IMR-90 (cell line): ENCODE data around the gene GPC5. TPM values are rescaled to one million over a fixed set of nuclear protein-coding genes. Genes with fewer than 3 reads are reported as not detected.

Source experiments
- ATAC-seq: fragments of 200-7000 bp; cut with Tn5 transposase; 2 replicates; pipeline ENCODE4 v1.9.1; 2020; ENCODE audit warnings: low read depth, mild to moderate bottlenecking, moderate library complexity
- BruUV-seq: library from RNA; stranded (reverse); fragments of 400-500 nt; replicated peaks from 2 replicates; lab custom pipeline; 2021; lab: Mats Ljungman, UMichigan
- CTCF ChIA-PET: fragments of 300-600 bp; formaldehyde crosslinking; extraction: SDS; loops from one replicate; lab custom pipeline; 2021; ENCODE audit warnings: antibody characterized with exemption; lab: Yijun Ruan, JAX
- POLR2A ChIA-PET: fragments of 300-600 bp; sonication (Branson Sonifier 250); formaldehyde crosslinking; loops from one replicate; lab custom pipeline; 2022; ENCODE audit warnings: antibody characterized with exemption; ENCODE audit not compliant: unreplicated experiment; lab: Charles Lee
- DNase-seq: peaks from one replicate; pipeline ENCODE4 v3.0.0; 2013
- H2AFZ ChIP-seq: replicated peaks from 2 replicates; pipeline ENCODE3; 2013; ENCODE audit warnings: low read length, mild to moderate bottlenecking; ENCODE audit not compliant: poor library complexity
- H2AK5ac ChIP-seq: 2 replicates; pipeline ENCODE4 v1.6.1; 2013; ENCODE audit warnings: low read depth, low read length, inconsistent platforms
- H2AK9ac ChIP-seq: replicated peaks from 2 replicates; pipeline ENCODE3; 2013; ENCODE audit warnings: mild to moderate bottlenecking, low read depth, low read length, moderate library complexity; ENCODE audit not compliant: poor library complexity
- H2BK120ac ChIP-seq: 2 replicates; pipeline ENCODE4 v1.6.1; 2013; ENCODE audit warnings: low read depth, low read length, inconsistent platforms
- H2BK15ac ChIP-seq: 3 replicates; pipeline ENCODE4 v1.6.1; 2013; ENCODE audit warnings: low read depth, low read length, inconsistent platforms
- H2BK20ac ChIP-seq: 2 replicates; pipeline ENCODE4 v1.6.1; 2013; ENCODE audit warnings: low read depth, mild to moderate bottlenecking, inconsistent platforms, low read length, moderate library complexity
- H2BK5ac ChIP-seq: 2 replicates; pipeline ENCODE4 v1.6.1; 2013; ENCODE audit warnings: mild to moderate bottlenecking, low read depth, low read length, inconsistent platforms; ENCODE audit not compliant: poor library complexity, severe bottlenecking
- H3K14ac ChIP-seq: replicated peaks from 2 replicates; pipeline ENCODE4 v1.6.1; 2013; ENCODE audit warnings: low read depth, low read length, inconsistent platforms
- H3K18ac ChIP-seq: 2 replicates; pipeline ENCODE4 v1.6.1; 2013; ENCODE audit warnings: low read depth, low read length, control low read depth
- H3K23ac ChIP-seq: 2 replicates; pipeline ENCODE4 v1.6.1; 2013; ENCODE audit warnings: low read depth, low read length, inconsistent platforms
- H3K27ac ChIP-seq: 2 replicates; pipeline ENCODE4 v1.5.1; 2013; ENCODE audit warnings: mild to moderate bottlenecking, control low read depth, low read length; ENCODE audit not compliant: insufficient read depth
- H3K27me3 ChIP-seq: 2 replicates; pipeline ENCODE4 v1.6.1; 2013; ENCODE audit warnings: low read length; ENCODE audit not compliant: control insufficient read depth, insufficient read depth
- H3K36me3 ChIP-seq: 2 replicates; pipeline ENCODE4 v1.6.1; 2013; ENCODE audit warnings: low read length, mixed read lengths; ENCODE audit not compliant: control insufficient read depth, insufficient read depth
- H3K4ac ChIP-seq: 2 replicates; pipeline ENCODE4 v1.6.1; 2013; ENCODE audit warnings: low read depth, low read length, inconsistent platforms
- H3K4me1 ChIP-seq: 2 replicates; pipeline ENCODE4 v1.6.1; 2013; ENCODE audit warnings: low read length, mixed read lengths; ENCODE audit not compliant: control insufficient read depth, insufficient read depth
- H3K4me2 ChIP-seq: 2 replicates; pipeline ENCODE4 v1.6.1; 2013; ENCODE audit warnings: low read depth, mild to moderate bottlenecking, control low read depth, low read length, moderate library complexity
- H3K4me3 ChIP-seq: 2 replicates; pipeline ENCODE4 v1.5.1; 2013; ENCODE audit warnings: low read depth, mild to moderate bottlenecking, control low read depth, low read length, moderate library complexity; ENCODE audit not compliant: insufficient read depth
- H3K56ac ChIP-seq: 2 replicates; pipeline ENCODE4 v1.6.1; 2013; ENCODE audit warnings: low read length, inconsistent platforms; ENCODE audit not compliant: insufficient read depth; ENCODE audit errors: extremely low read depth
- H3K79me1 ChIP-seq, 2 experiments: 2 replicates each; pipeline ENCODE4 v1.6.1; 2013; ENCODE audit warnings: low read length in 2 of 2, inconsistent platforms in 1 of 2, low read depth in 1 of 2
- H3K9ac ChIP-seq: 2 replicates; pipeline ENCODE4 v1.6.1; 2013; ENCODE audit warnings: low read depth, low read length, control low read depth
- H3K9me1 ChIP-seq: 2 replicates; pipeline ENCODE4 v1.6.1; 2013; ENCODE audit warnings: low read length, inconsistent platforms; ENCODE audit not compliant: insufficient read depth
- H3K9me3 ChIP-seq: 2 replicates; pipeline ENCODE4 v1.6.1; 2013; ENCODE audit warnings: low read length; ENCODE audit not compliant: control insufficient read depth, insufficient read depth
- H4K20me1 ChIP-seq: 2 replicates; pipeline ENCODE4 v1.6.1; 2013; ENCODE audit warnings: low read length, inconsistent platforms; ENCODE audit not compliant: insufficient read depth
- H4K5ac ChIP-seq: 2 replicates; pipeline ENCODE4 v1.6.1; 2013; ENCODE audit warnings: mild to moderate bottlenecking, low read depth, low read length, control low read depth
- H4K8ac ChIP-seq, 2 experiments: 2 replicates each; pipeline ENCODE4 v1.6.1; 2013; ENCODE audit warnings: low read depth in 2 of 2, low read length in 2 of 2, control low read depth in 1 of 2, inconsistent platforms in 1 of 2
- H4K91ac ChIP-seq: 2 replicates; pipeline ENCODE4 v1.6.1; 2013; ENCODE audit warnings: low read depth, low read length, inconsistent platforms; ENCODE audit not compliant: insufficient read depth
- BHLHE40 ChIP-seq: fragments of 150-350 bp; IDR thresholded peaks from 2 replicates; pipeline ENCODE4 v1.6.1; 2016; ENCODE audit warnings: mild to moderate bottlenecking, low read depth, low read length
- CHD1 ChIP-seq: IDR thresholded peaks from 2 replicates; pipeline ENCODE4 v1.6.1; 2012; ENCODE audit warnings: low read depth, low read length, improper control_type of control experiment
- MAZ ChIP-seq: IDR thresholded peaks from 2 replicates; pipeline ENCODE4 v1.6.1; 2012; ENCODE audit warnings: low read depth, mild to moderate bottlenecking, low read length, improper control_type of control experiment, moderate library complexity, borderline replicate concordance
- MXI1 ChIP-seq: IDR thresholded peaks from 2 replicates; pipeline ENCODE4 v1.6.1; 2012; ENCODE audit warnings: low read depth, mild to moderate bottlenecking, low read length, moderate library complexity, borderline replicate concordance
- POLR2A ChIP-seq: IDR thresholded peaks from 2 replicates; pipeline ENCODE4 v1.6.1; 2012; ENCODE audit warnings: mild to moderate bottlenecking, low read depth, low read length
- RCOR1 ChIP-seq: IDR thresholded peaks from 2 replicates; pipeline ENCODE4 v1.6.1; 2012; ENCODE audit warnings: mild to moderate bottlenecking, low read length, improper control_type of control experiment; ENCODE audit not compliant: insufficient replicate concordance
- WGBS, 2 experiments: methylation state at CpG; one replicate each; pipeline versions ENCODE4 v1.1.5 to v1.1.7; 2013; ENCODE audit warnings: missing lambda C conversion rate in 2 of 2; ENCODE audit not compliant: insufficient read length in 1 of 2; ENCODE audit errors: extremely low coverage in 2 of 2; 5-methylcytosine and 5-hydroxymethylcytosine counted together
- dilution Hi-C: fragments of 300-500 bp; cut with HindIII; formaldehyde crosslinking; loops from one replicate; pipeline ENCODE4 v1.14.3; 2018; ENCODE audit warnings: low sequenced_read_pairs; ENCODE audit not compliant: unreplicated experiment
- in situ Hi-C: fragments of 300-500 bp; cut with MboI; formaldehyde crosslinking; loops from 3 replicates; pipeline ENCODE4 v1.14.3; 2019; ENCODE audit warnings: low sequenced_read_pairs, inconsistent platforms, mixed read lengths
- intact Hi-C: fragments of 100-400 bp; cut with micrococcal nuclease; formaldehyde crosslinking; loops from 2 replicates; pipeline ENCODE4 v1.10.0; 2022
- polyA plus RNA-seq, 3 experiments: library from polyadenylated mRNA; depleted of rRNA; stranded (reverse); fragments of >200 nt; gene quantifications; 2 replicates each; pipeline ENCODE4 v1.2.3, GENCODE V29; 2012; ENCODE audit warnings: low replicate concordance in 1 of 3
- total RNA-seq: library from RNA; depleted of rRNA; stranded (reverse); fragments of >200 nt; gene quantifications from 2 replicates; pipeline ENCODE4 v1.2.3, GENCODE V29; 2012
- TF ChIP-seq, protein P1 (sequence below): conservative IDR thresholded peaks from 2 replicates; pipeline ENCODE4 v1.5.1; 2012; ENCODE audit warnings: mild to moderate bottlenecking, low read depth, low read length, improper control_type of control experiment

GPC5 gene
- total and polyA plus RNA-seq, 2 of the 4 experiments (the other 2 are of a cell fraction): 0.94 to 1.8 TPM

DNA sequence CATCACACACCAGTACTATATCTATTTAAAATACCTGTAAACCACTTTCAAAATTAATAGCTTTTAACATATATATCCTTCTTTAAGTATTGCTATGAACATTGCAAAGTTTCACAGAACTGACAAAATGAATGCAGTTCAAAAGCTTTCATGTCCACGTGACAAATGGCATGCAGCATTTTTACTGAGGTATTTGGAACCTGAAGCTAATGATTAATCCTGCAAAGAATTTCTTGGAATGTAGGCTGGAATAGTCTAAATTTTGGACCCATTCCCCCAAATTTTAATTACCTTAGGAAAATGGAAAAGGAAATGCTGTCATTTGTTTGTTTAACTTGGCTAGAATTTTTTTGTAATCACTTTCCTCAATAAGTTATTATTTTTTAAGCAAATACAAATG is 1404.4 kb downstream of the GPC5 start:
- WGBS, 2 experiments: no CpG with 5 or more reads among the region's 1 CpG
- no peak overlapping the region for H4K91ac ChIP-seq
- no peak overlapping the region for H3K14ac ChIP-seq
- TF ChIP-seq MXI1 (no peak), RCOR1 (no peak), CHD1 (no peak), POLR2A (no peak), BHLHE40 (no peak), MAZ (no peak)
- TF ChIP-seq, protein P1, sequence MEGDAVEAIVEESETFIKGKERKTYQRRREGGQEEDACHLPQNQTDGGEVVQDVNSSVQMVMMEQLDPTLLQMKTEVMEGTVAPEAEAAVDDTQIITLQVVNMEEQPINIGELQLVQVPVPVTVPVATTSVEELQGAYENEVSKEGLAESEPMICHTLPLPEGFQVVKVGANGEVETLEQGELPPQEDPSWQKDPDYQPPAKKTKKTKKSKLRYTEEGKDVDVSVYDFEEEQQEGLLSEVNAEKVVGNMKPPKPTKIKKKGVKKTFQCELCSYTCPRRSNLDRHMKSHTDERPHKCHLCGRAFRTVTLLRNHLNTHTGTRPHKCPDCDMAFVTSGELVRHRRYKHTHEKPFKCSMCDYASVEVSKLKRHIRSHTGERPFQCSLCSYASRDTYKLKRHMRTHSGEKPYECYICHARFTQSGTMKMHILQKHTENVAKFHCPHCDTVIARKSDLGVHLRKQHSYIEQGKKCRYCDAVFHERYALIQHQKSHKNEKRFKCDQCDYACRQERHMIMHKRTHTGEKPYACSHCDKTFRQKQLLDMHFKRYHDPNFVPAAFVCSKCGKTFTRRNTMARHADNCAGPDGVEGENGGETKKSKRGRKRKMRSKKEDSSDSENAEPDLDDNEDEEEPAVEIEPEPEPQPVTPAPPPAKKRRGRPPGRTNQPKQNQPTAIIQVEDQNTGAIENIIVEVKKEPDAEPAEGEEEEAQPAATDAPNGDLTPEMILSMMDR: no peak
- no peaks in the 10 kb centered on the region for H3K27me3 ChIP-seq
- H2BK20ac ChIP-seq: no peak overlapping the region
- dilution Hi-C loops (no loop called here), intact Hi-C loops (no loop called here), in situ Hi-C loops (no loop called here)
- no peak overlapping the region for H2AK9ac ChIP-seq
- no peak overlapping the region for H3K4ac ChIP-seq
- H4K5ac ChIP-seq: no peak overlapping the region
- no peaks in the 10 kb centered on the region for H3K79me1 ChIP-seq
- no peaks in the 10 kb centered on the region for H3K9me1 ChIP-seq
- no peak overlapping the region for H3K23ac ChIP-seq
- no peak overlapping the region for H3K56ac ChIP-seq
- no peak overlapping the region for H3K4me3 ChIP-seq
- no peaks in the 10 kb centered on the region for H3K4me1 ChIP-seq
- ChIA-PET POLR2A (no interaction called here), CTCF (no interaction called here)
- H2BK5ac ChIP-seq: no peak overlapping the region
- DNase-seq: no peak
- H3K27ac ChIP-seq: no peak overlapping the region
- no peak overlapping the region for H2AK5ac ChIP-seq
- no peak overlapping the region for H2BK120ac ChIP-seq
- no peaks in the 10 kb centered on the region for H3K9me3 ChIP-seq
- no peak overlapping the region for H3K18ac ChIP-seq
- H2BK15ac ChIP-seq: no peak overlapping the region
- H3K4me2 ChIP-seq: no peak overlapping the region
- BruUV-seq: no TSS peak
- no peak overlapping the region for H3K9ac ChIP-seq
- H3K36me3 ChIP-seq: no peaks in the 10 kb centered on the region
- H2AFZ ChIP-seq: no peak overlapping the region
- H4K20me1 ChIP-seq: no peaks in the 10 kb centered on the region
- no peak for ATAC-seq
- H4K8ac ChIP-seq: no peak overlapping the region
